Measurements from ENCODE around the gene TCF7L1. TPM values are rescaled to one million over a fixed set of nuclear protein-coding genes. Genes with fewer than 3 reads are reported as not detected.

The TCF7L1 gene
- total RNA-seq, 2 experiments from 2014 or later: not detected

- no peak overlapping the region for H3K4me2 ChIP-seq (ENCODE audit: low read length)
- no peaks in the 10 kb centered on the region for H3K9me3 ChIP-seq (ENCODE audit: low read length)
- no peak overlapping the region for H3K27ac ChIP-seq (ENCODE audit: low read depth, low read length, poor library complexity, severe bottlenecking)
- no peak overlapping the region for H3K4me3 ChIP-seq (ENCODE audit: low read depth, low read length, poor library complexity, severe bottlenecking)
- H3K79me2 ChIP-seq (ENCODE audit: insufficient read depth, low read depth, low read length): no peaks in the 10 kb centered on the region
- POLR2A ChIA-PET: no interaction called here
- no peaks in the 10 kb centered on the region for H4K20me1 ChIP-seq (ENCODE audit: insufficient read depth, low read length)
- CTCF ChIA-PET (ENCODE audit: unreplicated experiment): no interaction called here
- no peaks in the 10 kb centered on the region for H3K9me2 ChIP-seq (ENCODE audit: insufficient read depth, low read length)
- intact Hi-C loops (cut with micrococcal nuclease; ENCODE audit: unreplicated experiment): no loop called here
- no peaks in the 10 kb centered on the region for H3K36me3 ChIP-seq (ENCODE audit: insufficient read depth, low read length)
- TF ChIP-seq EZH2phosphoT487 (IDR thresholded peaks at IDR 0.05; ENCODE audit: borderline replicate concordance, low read depth, low read length): no peak
- TF ChIP-seq CTCF (conservative IDR thresholded peaks at IDR 0.05; ENCODE audit: low read length): no peak
- no TSS peak for BruUV-seq (replicated peaks)
- H2AFZ ChIP-seq (ENCODE audit: low read length): no peak overlapping the region
- no peak for DNase-seq (ENCODE audit: low spot score)
- no peaks in the 10 kb centered on the region for H3K4me1 ChIP-seq (ENCODE audit: insufficient read depth, low read length, poor library complexity, severe bottlenecking)
Observed at GRCh38 chr2:85156153-85156552, 23.0 kb downstream of the TCF7L1 start.

- Histone ChIP-seq H3K9me2 (ENCODE audit: insufficient read depth, low read length) (no peaks in the 10 kb centered on the region), H3K9me3 (ENCODE audit: low read length) (no peaks in the 10 kb centered on the region), H4K20me1 (ENCODE audit: insufficient read depth, low read length) (no peaks in the 10 kb centered on the region), H3K79me2 (ENCODE audit: insufficient read depth, low read depth, low read length) (no peaks in the 10 kb centered on the region), H2AFZ (ENCODE audit: low read length) (no peak overlapping the region), H3K36me3 (ENCODE audit: insufficient read depth, low read length) (no peaks in the 10 kb centered on the region), H3K4me3 (ENCODE audit: low read depth, low read length, poor library complexity, severe bottlenecking) (no peak overlapping the region), H3K4me2 (ENCODE audit: low read length) (no peak overlapping the region), H3K27ac (ENCODE audit: low read depth, low read length, poor library complexity, severe bottlenecking) (no peak overlapping the region), H3K4me1 (ENCODE audit: insufficient read depth, low read length, poor library complexity, severe bottlenecking) (no peaks in the 10 kb centered on the region)
- TF ChIP-seq CTCF (conservative IDR thresholded peaks at IDR 0.05; ENCODE audit: low read length) (no peak), EZH2phosphoT487 (IDR thresholded peaks at IDR 0.05; ENCODE audit: borderline replicate concordance, low read depth, low read length) (no peak)
- POLR2A ChIA-PET: no interaction called here
- intact Hi-C loops (cut with micrococcal nuclease; ENCODE audit: unreplicated experiment): no loop called here
- CTCF ChIA-PET (ENCODE audit: unreplicated experiment): no interaction called here
- no TSS peak for BruUV-seq (replicated peaks)
- DNase-seq (ENCODE audit: low spot score): no peak
Observed at GRCh38 chr2:85156619-85157018, 23.4 kb downstream of the TCF7L1 start.

GRCh38 chr2:85157345-85157744 is 24.2 kb downstream of the TCF7L1 start:
- BruUV-seq (replicated peaks): no TSS peak

More at GRCh38 chr2:85157345-85157744, 24.2 kb downstream of the TCF7L1 start:
- POLR2A ChIA-PET: no interaction called here
- no peak for DNase-seq (ENCODE audit: low spot score)
- Histone ChIP-seq H3K9me3 (ENCODE audit: low read length) (no peaks in the 10 kb centered on the region), H3K4me1 (ENCODE audit: insufficient read depth, low read length, poor library complexity, severe bottlenecking) (no peaks in the 10 kb centered on the region), H3K4me2 (ENCODE audit: low read length) (no peak overlapping the region), H3K9me2 (ENCODE audit: insufficient read depth, low read length) (no peaks in the 10 kb centered on the region), H3K36me3 (ENCODE audit: insufficient read depth, low read length) (no peaks in the 10 kb centered on the region), H3K27ac (ENCODE audit: low read depth, low read length, poor library complexity, severe bottlenecking) (no peak overlapping the region), H3K4me3 (ENCODE audit: low read depth, low read length, poor library complexity, severe bottlenecking) (no peak overlapping the region), H3K79me2 (ENCODE audit: insufficient read depth, low read depth, low read length) (no peaks in the 10 kb centered on the region), H2AFZ (ENCODE audit: low read length) (no peak overlapping the region), H4K20me1 (ENCODE audit: insufficient read depth, low read length) (no peaks in the 10 kb centered on the region)
- CTCF ChIA-PET (ENCODE audit: unreplicated experiment): no interaction called here
- intact Hi-C loops (cut with micrococcal nuclease; ENCODE audit: unreplicated experiment): no loop called here
- TF ChIP-seq EZH2phosphoT487 (IDR thresholded peaks at IDR 0.05; ENCODE audit: borderline replicate concordance, low read depth, low read length): no peak
- TF ChIP-seq CTCF (conservative IDR thresholded peaks at IDR 0.05; ENCODE audit: low read length): no peak

Data from OCI-LY7 (cell line).